ENCODE data around the gene CHGA. TPM values are rescaled to one million over a fixed set of nuclear protein-coding genes. Genes with fewer than 3 reads are reported as not detected.

CHGA gene
- total and polyA plus RNA-seq, 10 of the 15 experiments (the other 5 are each of a cell fraction or from before 2014, with no cell fraction given), result 0.11 to 0.23 TPM; not detected in 8

GRCh38 chr14:92874962-92875661 is 47.8 kb upstream of the CHGA start:
- intact Hi-C loops (cut with micrococcal nuclease; ENCODE audit: unreplicated experiment) (no loop called here), in situ Hi-C loops (cut with MboI) (no loop called here)
- H3K27ac ChIP-seq (ENCODE audit: control insufficient read depth, insufficient read depth), result no peak overlapping the region
- 58% methylated on average over 13 of the region's 13 CpGs for WGBS (ENCODE audit: insufficient coverage, insufficient replicate concordance, low lambda C conversion rate, missing lambda C conversion rate)
- RAD21 ChIA-PET (ENCODE audit: unreplicated experiment), result no interaction called here
- FAIRE-seq (no peak), DNase-seq (ENCODE audit: low read depth, low spot score) (no peak), ATAC-seq (no peak)
- SMC1A ChIA-PET (ENCODE audit: uncharacterized antibody, unreplicated experiment), result interaction anchor here (0.7 kb wide), 1 partner anchor 39 kb away, joined by 3 read pairs; no protein-coding TSS in a partner anchor
- no TSS peak for BruUV-seq (replicated peaks)
- H3K9me3 ChIP-seq (replicated peaks; ENCODE audit: control insufficient read depth, insufficient read depth, low read length), result no peaks in the 10 kb centered on the region
- H2AFZ ChIP-seq (ENCODE audit: control insufficient read depth, low read depth, low read length), result no peak overlapping the region
- no peaks in the 10 kb centered on the region for H3K79me2 ChIP-seq (ENCODE audit: control insufficient read depth, insufficient read depth, low read length)
- TF ChIP-seq EGR1 (IDR thresholded peaks at IDR 0.05; ENCODE audit: borderline replicate concordance in 1 of 2, low read depth in 2 of 2, low read length in 2 of 2) (no peak), ZNF207 (IDR thresholded peaks at IDR 0.05; ENCODE audit: borderline replicate concordance) (no peak), ZNF274 (IDR thresholded peaks at IDR 0.05; ENCODE audit: insufficient read depth, insufficient read length) (no peak), EED (IDR thresholded peaks at IDR 0.05; ENCODE audit: low read depth) (no peak), ZSCAN29 (IDR thresholded peaks at IDR 0.05) (no peak), NRF1 (conservative IDR thresholded peaks at IDR 0.05; ENCODE audit: low read depth, low read length) (no peak), ATF3 (IDR thresholded peaks at IDR 0.05; ENCODE audit: borderline replicate concordance, extremely low read depth, low read depth, low read length) (no peak), JUND (IDR thresholded peaks at IDR 0.05; ENCODE audit: low read depth, low read length) (no peak), WRNIP1 (IDR thresholded peaks at IDR 0.05; ENCODE audit: borderline replicate concordance, low read depth, low read length) (no peak)
- H3K27me3 ChIP-seq (replicated peaks in 1 of 2; ENCODE audit: control insufficient read depth in 2 of 2, insufficient read depth in 2 of 2, low read length in 1 of 2), result peaks cover 0 to 1% of the 10 kb centered on the region in 2 experiments; a peak in 1 of 4 replicates
- H3K4me2 ChIP-seq (ENCODE audit: control insufficient read depth, insufficient read depth), result no peak overlapping the region
- CTCF ChIA-PET, result no interaction called here
- H3K9ac ChIP-seq (ENCODE audit: control insufficient read depth, insufficient read depth, low read length), result no peak overlapping the region
- POLR2A ChIA-PET, result no interaction called here
- no peaks in the 10 kb centered on the region for H4K20me1 ChIP-seq (ENCODE audit: control insufficient read depth, insufficient read depth)
- no peaks in the 10 kb centered on the region for H3K36me3 ChIP-seq (ENCODE audit: control insufficient read depth in 2 of 2, insufficient read depth in 2 of 2, low read length in 1 of 2)
- H3K4me1 ChIP-seq (ENCODE audit: control insufficient read depth, insufficient read depth, low read length), result no peaks in the 10 kb centered on the region
- H3K4me3 ChIP-seq, result no peak overlapping the region

All from GM12878 (cell line).